ENCODE measurements around the gene HLA-DRA.

- no peak for TF ChIP-seq CTCF (IDR thresholded peaks at IDR 0.05; ENCODE audit: low read depth, low read length)
- no peak for TF ChIP-seq POLR2A (IDR thresholded peaks at IDR 0.05; ENCODE audit: extremely low read depth, insufficient read length)
Measured at GRCh38 chr6:32439602-32440214, at the start of gene HLA-DRA.

Data from NB4 (cell line).